Vagina (tissue), 2 donors: ENCODE measurements around the gene SENP3.

Experiments
- CTCF ChIP-seq, 3 experiments: fragments of 450-650 bp in 2 of 3; fragments of 200-600 bp in 1 of 3; sonication (generic) in 1 of 3; IDR thresholded peaks; one replicate each; pipeline ENCODE4 v1.5.1; 2017 to 2019; ENCODE audit warnings: antibody characterized with exemption in 3 of 3, mild to moderate bottlenecking in 2 of 3, moderate library complexity in 2 of 3
- POLR2A ChIP-seq, 2 donors: fragments of 450-650 bp; IDR thresholded peaks; one replicate each; pipeline ENCODE4 v1.6.1; 2017; ENCODE audit warnings: antibody characterized with exemption in 2 of 2, mild to moderate bottlenecking in 2 of 2, moderate library complexity in 2 of 2

GRCh38 chr17:7572338-7572587 lies 10.5 kb downstream of the SENP3 start:
- TF ChIP-seq CTCF (IDR thresholded peaks at IDR 0.05) (no peak), POLR2A (IDR thresholded peaks at IDR 0.05) (peak in 1 of 2 donors; percentile 7)
